Stimulated activated CD4-positive, alpha-beta T cell treated with anti-CD3 and anti-CD28 coated beads, TNF-alpha, amount 100 ng/mL, for 24 hours (primary cell): ENCODE data around the gene CBY3.
"Not testable (repeated sequence)": the region's sequence is repeated elsewhere in the genome, so short reads cannot be mapped to it uniquely, and the experiment has no call there.

ENCODE experiments used
- DNase-seq, 3 experiments: peaks; one replicate each; pipeline ENCODE4 v3.0.0-alpha.2; 2020; ENCODE audit warnings: low read depth in 3 of 3

Gene CBY3

GRCh38 chr5:179680780-179681401, at the start of gene CBY3:
Gene CBY3, minus strand, starts transcription at chr5:179681034. Its CDS starts 116 bp downstream, at chr5:179680918.
- DNase-seq: no peak

GRCh38 chr5:179730356-179730755, 49.5 kb upstream of the CBY3 start:
- DNase-seq: no peak

GRCh38 chr5:179729727-179730126, 48.9 kb upstream of the CBY3 start:
- DNase-seq: no peak

- DNase-seq: no peak
Measured at GRCh38 chr5:179729303-179729702, 48.5 kb upstream of the CBY3 start.

GRCh38 chr5:179727106-179727505, 46.3 kb upstream of the CBY3 start:
- DNase-seq: no peak

- no peak for DNase-seq
Measured at GRCh38 chr5:179724163-179724562, 43.3 kb upstream of the CBY3 start.

- no peak for DNase-seq
Measured at GRCh38 chr5:179720222-179720621, 39.4 kb upstream of the CBY3 start.

- no peak for DNase-seq
Measured at GRCh38 chr5:179716286-179716685, 35.5 kb upstream of the CBY3 start.

GRCh38 chr5:179700401-179700918, 19.6 kb upstream of the CBY3 start:
- no peak for DNase-seq

- peak in 1 of 3 experiments; percentile 35 for DNase-seq
Measured at GRCh38 chr5:179699616-179700237, 18.9 kb upstream of the CBY3 start.

GRCh38 chr5:179698935-179699615, 18.2 kb upstream of the CBY3 start, which contains the start of gene CANX:
Gene CANX, plus strand, starts transcription at chr5:179698967. Its CDS starts 6,715 bp downstream, at chr5:179705682.
- no peak for DNase-seq

GRCh38 chr5:179697993-179698934, 17.4 kb upstream of the CBY3 start:
- DNase-seq: peak; percentile 98 to 99 (median 99)

GRCh38 chr5:179697543-179697942, 16.7 kb upstream of the CBY3 start:
- not testable (repeated sequence) for DNase-seq

GRCh38 chr5:179697108-179697507, 16.3 kb upstream of the CBY3 start:
- DNase-seq: no peak

- no peak for DNase-seq
Measured at GRCh38 chr5:179696603-179697002, 15.8 kb upstream of the CBY3 start.

- DNase-seq: no peak
Measured at GRCh38 chr5:179694561-179694960, 13.7 kb upstream of the CBY3 start.

GRCh38 chr5:179689212-179689611, 8.4 kb upstream of the CBY3 start:
- not testable (repeated sequence) for DNase-seq

GRCh38 chr5:179680014-179680779, 637 bp downstream of the CBY3 start:
- DNase-seq: no peak

- peak in 2 of 3 experiments; percentile 22 to 69 for DNase-seq
Measured at GRCh38 chr5:179679014-179679674, 1.7 kb downstream of the CBY3 start.
